ENCODE data around the gene GDPGP1.

The GDPGP1 gene

DNA sequence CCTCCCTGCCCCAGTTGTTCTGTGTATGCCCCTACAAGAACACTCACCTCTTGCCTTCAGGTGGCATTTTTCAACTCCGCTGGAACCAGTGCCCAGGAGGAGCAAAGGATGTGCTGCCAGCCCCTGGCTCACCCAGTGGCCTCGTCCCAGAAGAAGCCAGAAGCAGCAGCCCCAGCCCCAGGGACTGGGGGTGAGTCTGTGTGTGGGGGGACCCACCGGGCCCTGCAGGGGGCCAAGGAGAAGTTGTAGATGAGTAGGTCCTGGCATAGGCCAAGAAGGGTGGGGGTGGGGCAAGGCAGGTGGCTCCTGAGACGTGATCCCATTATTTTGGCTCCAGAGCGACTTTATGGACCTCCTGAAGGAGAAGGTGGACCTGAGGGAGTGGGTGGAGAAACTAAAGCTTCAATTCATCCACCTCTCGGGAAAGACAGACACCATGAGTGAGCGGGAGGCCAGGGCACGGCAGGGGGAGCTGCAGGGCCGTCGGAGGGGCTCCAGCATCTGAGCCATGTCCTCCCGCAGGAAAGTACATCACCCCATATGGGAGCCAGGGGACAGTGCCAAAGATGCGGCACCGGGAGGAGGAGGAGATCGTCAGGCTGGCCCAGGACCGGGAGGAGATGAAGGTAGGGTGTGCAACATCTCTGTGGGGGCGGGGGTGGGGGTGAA is 60.7 kb downstream of the GDPGP1 start:
- DNase-seq (ENCODE audit: low read depth in 4 of 4, low spot score in 1 of 4), result no peak

GRCh38 chr15:90295270-90295648 is 61.2 kb downstream of the GDPGP1 start:
- no peak for DNase-seq (ENCODE audit: low read depth in 4 of 4, low spot score in 1 of 4)

All from stimulated activated CD4-positive, alpha-beta T cell treated with anti-CD3 and anti-CD28 coated beads, Interleukin-1b, Interleukin-23, amount 100 ng/mL, for 24 hours (primary cell).